GM19035 (cell line): ENCODE results near the gene FAM170B.
A peak's percentile ranks its signal among the peaks of the same experiment; 100 is the strongest.

Experiments used
- ATAC-seq: cut with Tn5 transposase; IDR thresholded peaks from one replicate; pipeline ENCODE4 v1.9.1; 2021; ENCODE audit not compliant: unreplicated experiment

FAM170B gene

DNA sequence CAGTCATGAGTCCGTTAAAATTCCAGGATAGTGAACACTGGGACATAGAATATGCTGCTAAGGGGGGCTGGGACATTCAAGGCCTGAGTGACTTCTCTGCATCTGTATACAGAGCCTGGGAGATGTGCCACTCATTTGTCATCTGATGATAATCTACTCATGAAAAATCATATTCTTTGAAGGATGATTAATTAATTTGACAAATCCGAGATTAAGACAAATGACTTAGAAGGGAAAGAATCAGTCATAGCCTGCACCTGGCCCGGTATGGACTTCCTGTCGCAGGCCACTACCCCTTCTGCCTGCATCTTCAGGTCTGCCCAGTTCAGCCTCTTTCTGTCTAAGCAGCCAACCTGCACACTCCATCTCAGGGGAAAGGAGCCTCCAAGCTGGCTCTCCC is 18.8 kb upstream of the FAM170B start:
- ATAC-seq = no peak

- no peak for ATAC-seq
Measured at GRCh38 chr10:49152037-49152436, 18.2 kb upstream of the FAM170B start.

DNA sequence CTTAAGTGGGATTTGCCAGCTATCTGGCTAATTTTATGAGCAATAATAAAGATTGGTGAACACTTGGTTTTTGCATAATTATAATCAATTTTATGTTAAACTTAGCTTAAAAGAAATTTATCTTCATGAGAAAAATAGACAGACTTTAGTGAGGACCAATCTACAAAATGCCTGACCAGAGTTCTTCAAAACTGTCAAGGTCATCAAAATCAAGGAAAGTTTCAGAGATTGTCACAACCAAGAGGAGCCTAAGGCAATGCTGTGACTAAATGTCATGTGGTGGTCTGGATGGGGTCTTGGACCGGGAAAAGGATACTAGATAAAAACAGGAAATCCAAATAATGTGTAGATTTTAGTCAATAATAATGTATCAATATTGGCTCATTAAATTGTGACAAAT is 17.7 kb upstream of the FAM170B start:
- ATAC-seq = no peak

DNA sequence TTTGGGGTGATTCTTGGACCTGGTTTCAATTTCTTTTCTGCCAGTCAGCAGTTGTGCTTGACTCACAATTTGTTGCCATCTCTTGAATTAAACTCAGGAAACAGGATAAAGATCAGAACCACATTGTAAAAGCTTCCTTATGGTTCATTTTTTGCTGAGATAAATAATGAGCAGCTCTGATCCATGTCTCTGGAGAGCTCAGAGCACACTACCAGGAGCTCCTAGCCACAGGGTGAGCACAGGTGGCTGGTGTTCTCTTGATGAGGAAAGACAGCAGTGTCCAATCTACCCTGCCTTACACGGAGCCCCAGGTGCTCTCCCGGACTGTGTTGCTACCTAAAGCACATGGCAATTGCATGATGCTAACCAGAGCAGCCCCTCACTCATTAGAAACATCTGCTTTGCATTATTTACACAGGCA is 17.2 kb upstream of the FAM170B start:
- ATAC-seq = no peak

DNA sequence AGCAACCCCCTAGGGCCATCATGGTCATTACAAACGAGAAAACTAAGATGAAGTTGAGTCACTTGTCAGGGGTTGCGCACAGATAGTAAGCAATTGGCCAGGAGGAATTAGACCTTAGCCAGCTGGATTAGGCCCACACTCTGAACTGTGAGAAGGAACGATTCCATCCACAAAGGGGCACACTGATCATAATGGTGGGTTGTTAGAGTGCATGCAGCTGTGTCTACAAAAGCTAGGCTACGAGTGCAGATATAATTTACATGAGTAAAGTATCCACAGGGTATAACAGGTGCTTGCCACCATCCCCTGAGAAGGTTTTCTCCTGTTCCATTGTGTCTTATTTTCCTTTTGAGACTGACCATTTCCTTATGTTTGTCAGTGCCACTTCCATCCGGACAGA is 16.6 kb upstream of the FAM170B start:
- no peak for ATAC-seq

DNA sequence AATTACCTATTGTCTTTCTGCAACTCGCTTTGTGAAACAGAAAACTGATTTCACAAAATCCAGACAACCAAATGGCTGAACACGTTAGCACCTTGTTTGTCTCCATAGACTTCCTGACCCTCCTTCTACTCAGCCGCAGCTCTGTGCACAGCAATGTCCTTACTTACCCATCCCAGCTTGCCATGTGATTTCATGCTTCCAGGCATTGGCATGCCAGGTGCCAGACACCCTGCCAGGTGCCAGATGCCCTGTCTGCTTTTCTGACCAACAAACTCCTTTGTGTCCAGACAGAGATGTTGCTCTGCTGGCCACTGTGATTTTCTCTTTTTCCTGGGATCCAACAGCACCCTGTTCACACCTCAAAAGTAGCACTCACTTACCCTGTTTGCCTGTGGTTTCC is 16.1 kb upstream of the FAM170B start:
- ATAC-seq = no peak

DNA sequence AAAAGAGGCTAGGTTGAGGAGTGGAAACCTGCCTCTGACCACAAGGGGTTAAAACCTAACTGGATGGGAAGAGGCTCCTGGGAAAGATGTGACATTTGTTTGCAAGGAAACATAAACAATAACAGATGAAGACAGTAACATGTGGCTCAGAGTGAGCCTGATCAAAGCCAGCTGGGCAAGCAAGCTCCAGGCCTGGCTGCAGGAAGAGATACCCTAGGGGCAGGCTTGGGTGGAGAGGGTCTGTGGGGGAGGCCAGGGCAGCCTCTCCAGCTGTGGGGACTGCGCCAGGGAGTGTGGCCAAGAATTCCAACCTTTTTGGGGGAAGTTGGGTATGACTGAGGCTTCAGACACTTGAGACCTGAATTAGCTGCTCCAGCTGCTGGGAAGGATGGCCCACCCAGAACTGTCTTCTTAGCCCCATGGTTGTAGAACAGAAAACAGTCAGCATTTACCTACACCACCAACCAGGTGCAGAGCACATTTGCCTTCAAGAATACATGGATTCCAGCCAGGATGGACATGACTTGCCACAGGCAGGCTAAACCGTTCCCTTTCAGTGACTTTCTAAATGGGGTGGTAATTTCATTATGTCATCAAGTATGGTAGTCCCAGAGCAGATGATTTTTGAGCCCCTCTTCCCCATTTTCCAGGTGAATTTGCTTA is 10.4 kb upstream of the FAM170B start:
- ATAC-seq = no peak

- no peak for ATAC-seq
Measured at GRCh38 chr10:49143249-49143648, 9.4 kb upstream of the FAM170B start.

DNA sequence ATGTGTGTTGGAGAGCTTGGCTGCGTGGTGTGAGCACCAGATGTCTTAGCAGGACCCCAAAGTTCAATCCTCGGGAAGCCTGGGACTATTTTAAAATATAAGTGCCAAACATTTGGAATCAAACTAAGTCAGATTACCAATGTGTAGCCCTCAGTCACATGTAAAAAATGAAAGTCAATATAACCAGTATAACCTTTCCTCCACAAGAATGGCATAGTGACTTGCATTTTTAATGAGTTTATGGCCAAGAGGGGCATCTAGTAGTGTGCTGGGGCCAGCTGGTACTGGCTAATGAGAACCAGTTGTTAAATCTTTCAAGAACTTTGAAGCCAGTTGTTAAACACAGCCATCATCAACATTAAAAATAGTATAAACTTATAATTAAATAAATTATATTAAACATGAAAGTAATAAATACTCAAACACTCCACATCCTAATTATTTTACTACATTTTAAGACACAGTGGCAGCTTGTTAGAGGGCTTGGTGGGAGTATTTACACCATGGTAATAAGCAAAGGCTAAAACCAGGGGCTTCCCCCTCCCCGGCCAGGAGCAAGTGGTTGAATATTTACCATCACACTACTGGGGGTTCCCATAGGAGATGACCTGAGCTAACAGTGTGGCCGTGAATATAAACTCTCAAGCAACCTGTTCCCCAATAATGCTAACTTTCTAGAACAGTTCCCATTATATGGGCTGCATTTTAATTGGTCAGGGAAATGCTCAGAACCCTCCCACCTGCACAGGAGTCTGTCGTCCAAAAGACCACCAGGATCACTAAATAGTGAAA is 7.9 kb upstream of the FAM170B start:
- ATAC-seq = no peak

DNA sequence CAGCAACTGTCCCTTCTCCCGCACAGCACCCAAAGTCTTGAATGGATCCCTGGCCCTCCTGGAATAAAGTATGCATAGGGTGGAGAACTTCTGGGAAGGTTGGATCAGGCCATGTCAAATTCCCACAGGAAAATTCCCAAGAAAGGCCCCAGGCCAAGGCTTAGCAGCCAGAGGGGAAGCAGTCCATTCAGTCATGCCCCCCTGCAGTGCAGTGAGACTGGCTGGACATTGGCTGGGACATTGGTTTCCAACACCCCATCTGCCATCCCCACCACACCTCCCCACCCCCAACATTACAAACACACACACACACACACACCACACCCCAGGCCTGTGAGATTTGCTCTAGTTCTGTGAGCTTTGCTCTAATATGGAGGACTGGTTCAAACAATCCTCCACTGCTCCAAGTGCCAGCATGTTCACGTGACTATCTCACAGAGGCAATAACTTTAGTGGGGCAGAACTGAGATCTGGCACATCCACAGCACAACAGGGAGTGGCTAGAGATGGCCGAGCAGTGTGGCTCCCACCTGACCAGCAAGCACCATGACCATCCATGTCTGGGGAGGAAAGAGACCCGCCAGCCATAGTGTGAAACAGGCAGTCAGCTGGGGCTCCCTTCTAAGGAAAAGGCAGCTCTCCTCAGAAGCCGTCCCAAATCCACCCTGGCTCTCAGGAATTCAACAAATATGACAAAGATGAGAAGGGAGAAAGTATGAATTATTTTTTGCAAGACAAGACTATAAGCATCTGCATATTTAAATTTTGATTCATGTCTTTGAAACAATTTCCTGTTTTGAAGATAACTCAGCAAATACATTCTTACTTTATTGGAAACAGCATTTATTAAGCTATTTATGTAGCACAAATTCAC is 6.7 kb upstream of the FAM170B start:
- no peak for ATAC-seq

DNA sequence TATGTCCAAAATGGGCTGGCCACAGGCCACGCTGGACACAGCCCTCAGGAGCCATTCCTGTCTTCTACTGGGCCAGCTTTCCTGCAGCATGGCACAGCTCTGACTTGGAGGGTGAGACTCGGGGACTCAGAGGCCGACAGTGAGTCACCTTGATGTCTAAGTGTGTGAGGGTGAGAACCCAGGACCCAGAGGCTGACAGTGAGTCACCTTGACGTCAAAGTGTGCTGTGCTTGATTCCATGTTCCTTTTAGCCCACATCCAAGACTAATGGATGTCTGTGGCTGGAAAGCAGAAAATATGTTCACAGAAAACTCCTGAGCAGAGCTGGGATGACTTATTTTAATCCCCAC is 6.0 kb upstream of the FAM170B start:
- no peak for ATAC-seq

DNA sequence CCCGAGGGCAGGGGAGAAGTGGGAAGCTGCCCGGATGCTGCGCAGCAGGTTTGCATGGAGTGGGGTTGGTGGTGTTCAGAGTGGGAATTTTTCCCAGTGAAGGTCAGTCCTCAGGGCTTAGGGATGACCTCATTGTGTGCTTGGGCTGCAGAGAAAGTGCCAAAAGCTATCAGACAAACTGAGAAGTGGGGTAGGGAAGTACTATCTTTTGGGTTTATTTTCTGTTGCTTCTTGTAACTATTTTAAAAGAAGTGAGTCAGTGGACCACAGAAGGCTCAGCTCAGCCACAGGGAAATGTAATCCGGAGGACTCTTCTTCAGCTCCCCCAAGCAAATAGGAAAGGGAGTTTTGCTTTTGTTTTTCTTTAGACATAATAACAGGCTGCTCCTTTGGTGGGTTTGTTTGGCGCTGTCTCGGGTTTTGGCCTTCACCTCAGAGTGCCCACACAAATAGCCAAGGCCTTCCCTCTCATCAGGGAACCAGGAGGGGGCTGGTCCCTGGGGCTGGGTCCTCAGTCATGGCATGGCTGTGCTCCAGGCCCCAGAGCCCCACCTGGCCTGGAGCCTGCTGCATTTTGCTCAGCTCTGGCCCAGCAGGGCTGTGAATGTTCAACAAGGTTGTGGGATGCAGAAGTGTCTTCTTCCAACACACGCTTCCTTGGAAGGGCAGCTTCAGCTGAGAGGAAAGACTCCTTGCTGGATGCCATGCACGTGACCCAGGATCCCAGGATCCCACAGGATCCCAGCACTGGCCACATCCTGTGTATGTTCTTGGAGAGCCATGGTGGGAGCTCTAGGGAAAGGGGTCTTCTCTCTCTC is 5.4 kb upstream of the FAM170B start:
- no peak for ATAC-seq

DNA sequence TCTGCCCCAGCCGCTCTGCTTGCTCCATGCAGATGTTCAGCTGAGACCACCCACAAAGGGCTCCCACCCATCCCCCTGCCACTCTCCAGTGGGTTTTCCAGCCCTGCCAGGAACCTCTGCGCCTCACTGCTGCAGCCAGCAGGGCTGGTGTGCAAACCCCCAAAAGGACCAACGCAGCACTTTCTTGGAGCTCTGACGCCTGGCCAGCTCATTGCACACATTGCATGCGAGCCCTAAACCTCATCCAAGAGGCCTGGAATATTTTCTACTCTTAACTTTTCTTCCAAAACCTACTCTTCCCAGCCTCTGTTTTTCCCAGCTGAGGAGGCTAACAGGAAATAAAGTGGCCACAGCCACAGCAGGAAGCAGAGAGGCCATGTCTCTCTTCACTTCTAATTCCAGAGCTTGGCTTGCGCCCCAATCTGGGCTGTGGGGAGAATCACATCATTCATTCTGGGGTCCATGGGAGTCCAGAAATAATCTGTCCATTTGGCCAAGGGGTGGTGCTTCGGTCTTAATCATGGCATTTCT is 4.6 kb upstream of the FAM170B start:
- no peak for ATAC-seq

- no peak for ATAC-seq
Measured at GRCh38 chr10:49136525-49136924, 2.7 kb upstream of the FAM170B start.

DNA sequence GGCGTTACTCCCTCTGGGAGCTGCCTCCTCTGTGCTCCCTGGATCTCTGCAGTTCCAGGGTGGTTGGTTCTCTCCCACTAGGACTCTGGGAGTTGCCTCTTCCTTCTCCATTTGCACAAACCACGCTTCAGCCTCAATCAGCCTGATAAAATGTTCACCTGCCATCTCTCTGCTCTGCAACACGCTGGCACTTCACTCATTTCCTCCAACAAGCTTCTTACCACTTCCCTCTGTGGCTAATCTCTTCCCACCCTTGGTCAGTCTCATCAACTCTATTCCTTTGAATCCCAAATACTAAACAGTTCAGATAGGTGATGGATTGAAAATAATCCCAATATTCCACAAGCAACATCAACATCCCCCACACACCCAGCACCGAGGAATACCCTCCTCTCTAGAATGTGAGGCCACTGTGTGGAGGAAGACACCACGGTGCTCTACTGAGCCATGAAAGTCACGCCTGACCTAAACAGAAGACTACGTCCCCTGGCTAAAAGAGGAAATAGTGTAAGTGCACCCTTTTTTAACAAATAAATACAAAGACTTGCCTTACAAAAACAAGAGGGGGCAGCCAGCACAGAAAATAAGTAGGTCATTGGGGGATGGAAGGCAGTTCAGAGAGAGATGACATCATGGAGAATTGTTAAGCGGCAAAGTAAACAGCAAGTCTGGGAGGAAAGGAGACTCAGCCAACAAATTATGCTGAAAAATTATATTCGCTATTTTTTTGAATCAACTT is 1.9 kb upstream of the FAM170B start:
- peak; percentile 55 for ATAC-seq

DNA sequence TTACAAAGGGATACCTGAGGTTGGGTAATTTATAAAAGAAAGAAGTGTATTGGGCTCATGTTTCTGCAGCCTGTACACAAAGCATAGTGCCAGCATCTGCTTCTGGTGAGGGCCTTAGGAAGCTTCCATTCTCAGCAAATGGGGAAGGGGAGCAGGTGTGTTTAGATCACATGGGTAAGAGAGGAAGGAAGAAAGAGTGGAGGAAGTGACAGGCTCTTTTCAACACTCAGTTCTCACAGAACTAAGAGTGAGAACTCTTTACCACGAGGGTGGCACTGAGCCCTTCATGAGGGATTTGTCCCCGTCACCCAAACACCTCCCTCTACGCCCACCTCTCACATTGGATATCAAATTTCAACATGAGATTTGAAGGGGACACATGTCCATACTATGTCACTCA is 506 bp upstream of the FAM170B start:
- no peak for ATAC-seq

DNA sequence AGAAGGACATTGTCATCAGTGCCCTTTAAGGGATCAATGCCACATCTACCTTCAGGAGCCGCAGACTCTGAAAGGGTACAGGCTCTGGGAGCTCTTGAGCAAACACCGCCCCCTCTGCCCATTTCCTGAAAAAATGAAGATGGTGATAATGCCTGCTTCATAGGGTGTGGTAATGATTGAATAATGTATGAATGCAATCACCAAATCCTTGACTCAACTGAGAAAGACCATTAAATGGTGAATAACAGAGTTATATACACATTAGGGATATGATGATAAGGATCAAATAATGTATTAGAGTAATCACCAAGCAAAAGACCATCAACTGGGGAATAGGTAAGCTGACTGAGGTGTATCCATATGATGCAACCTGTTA is 1.5 kb downstream of the FAM170B start:
- no peak for ATAC-seq

DNA sequence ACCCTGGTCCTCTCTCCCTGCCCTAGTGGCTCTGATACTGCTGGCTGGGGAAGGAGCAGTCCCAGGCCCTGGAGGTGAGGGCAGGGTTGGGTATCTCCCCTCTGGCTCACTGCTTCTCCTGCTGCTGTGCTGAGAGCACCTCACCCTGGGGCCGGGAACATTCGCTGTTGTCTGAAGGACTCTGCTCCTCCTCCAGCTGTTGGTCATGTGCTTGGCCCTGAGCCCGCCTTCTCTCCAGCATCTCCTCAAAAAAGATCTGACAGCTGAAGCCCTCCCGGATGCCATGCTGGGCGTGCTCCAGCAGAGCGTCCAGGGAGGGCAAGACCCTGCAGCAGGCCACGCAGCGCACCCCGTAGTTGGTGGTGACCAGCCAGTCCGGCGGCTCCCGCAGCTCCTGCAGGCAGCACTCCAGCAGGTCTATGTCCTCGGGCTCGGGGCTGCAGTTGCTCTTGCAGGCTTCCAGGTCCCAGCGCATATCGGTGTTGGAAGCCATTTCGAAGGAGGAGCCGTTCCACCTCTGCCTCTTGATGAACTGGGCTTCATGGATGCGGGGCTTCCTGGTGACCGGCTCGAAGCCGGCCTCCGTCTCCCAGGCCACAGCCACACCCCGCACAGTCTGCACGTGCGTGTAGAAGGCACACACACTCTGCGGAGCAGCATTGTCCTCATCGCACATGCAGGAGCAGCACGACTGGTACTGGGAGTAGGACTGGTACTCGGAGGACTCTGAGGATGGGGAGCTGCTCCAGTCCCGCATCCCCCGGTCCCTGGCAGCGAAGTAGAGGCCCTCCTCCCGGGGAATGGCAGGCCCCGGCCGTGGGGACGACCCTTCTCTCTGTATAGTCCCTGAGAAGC is 2.1 kb downstream of the FAM170B start:
- no peak for ATAC-seq

DNA sequence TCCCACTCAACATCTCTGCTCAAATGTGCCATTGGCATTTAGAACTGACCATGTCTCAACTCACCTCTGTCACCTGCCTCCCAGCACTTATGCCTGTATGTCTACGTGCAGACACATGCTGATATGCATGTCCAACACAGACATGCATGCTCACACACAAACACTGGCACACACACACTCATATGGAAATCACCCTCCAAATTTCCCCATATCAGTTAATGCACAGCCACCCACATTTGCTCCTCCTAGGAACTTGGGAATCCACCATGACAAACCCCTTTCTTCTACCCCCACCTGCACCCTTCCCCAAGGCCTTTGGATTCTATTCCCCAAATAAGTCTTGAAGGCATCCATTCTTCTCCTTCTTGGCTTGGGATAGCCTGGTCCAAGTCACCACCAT is 4.4 kb downstream of the FAM170B start:
- ATAC-seq = no peak
